Measurements from ENCODE around the gene HTRA1.

The HTRA1 gene

DNA sequence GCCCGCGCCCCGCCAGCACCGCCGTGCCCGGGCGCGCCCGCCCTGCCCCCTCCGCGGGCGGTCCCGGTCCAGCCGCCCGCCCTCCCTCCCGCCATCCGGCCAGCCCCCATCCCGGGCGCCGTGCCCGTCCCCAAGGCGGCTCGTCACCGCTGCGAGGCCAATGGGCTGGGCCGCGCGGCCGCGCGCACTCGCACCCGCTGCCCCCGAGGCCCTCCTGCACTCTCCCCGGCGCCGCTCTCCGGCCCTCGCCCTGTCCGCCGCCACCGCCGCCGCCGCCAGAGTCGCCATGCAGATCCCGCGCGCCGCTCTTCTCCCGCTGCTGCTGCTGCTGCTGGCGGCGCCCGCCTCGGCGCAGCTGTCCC lies at the start of gene HTRA1:
HTRA1 (plus strand) TSS at position 187 of the 362 bp plus-strand sequence; CDS start at position 287, 100 bp downstream.
- no peak for DNase-seq (ENCODE audit: low read depth)

- DNase-seq (ENCODE audit: low read depth): no peak
Observed at GRCh38 chr10:122413327-122413726, 48.0 kb upstream of the HTRA1 start.

GRCh38 chr10:122417667-122418066 lies 43.7 kb upstream of the HTRA1 start:
- DNase-seq (ENCODE audit: low read depth): no peak

DNA sequence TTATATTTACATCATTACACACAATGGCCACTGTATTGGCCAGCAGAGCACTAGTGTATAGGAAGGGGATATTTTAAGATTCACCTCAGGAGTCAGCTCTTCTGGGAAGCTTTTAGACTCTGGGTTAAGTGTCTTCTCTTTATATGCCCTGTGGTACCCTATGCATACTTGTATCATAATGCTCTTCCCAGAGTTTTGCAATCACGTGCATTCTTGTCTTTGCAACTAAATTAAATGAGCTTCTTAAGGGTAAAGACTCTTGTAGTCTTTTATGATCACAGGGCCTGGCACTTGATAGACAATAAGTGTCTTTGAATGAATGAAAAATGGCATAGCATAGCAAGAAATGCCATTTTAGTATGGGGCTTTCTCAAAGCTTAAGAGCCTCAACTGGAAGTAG lies 42.3 kb upstream of the HTRA1 start:
- DNase-seq (ENCODE audit: low read depth): no peak

GRCh38 chr10:122419876-122420623 lies 41.3 kb upstream of the HTRA1 start:
- no peak for DNase-seq (ENCODE audit: low read depth)

DNA sequence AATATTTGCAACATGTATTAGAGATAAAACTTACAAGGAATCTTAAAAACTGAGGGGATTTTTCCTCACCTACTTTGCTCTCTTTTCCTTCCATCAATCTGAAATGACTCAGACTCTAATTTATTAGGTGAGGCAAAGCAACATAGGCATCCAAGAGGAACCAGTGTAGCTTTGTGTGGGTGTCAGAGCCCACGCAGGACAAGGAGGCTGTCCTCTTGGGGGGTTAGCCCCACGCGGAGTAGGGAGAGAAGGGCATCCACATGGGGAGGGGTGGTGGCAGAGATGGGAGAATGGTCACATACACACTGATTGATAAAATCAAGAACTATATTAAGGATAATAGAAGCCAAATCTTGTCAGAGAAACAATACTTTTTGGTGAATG lies 40.7 kb upstream of the HTRA1 start:
- no peak for DNase-seq (ENCODE audit: low read depth)

GRCh38 chr10:122421054-122421625 lies 40.2 kb upstream of the HTRA1 start:
- no peak for DNase-seq (ENCODE audit: low read depth)

DNA sequence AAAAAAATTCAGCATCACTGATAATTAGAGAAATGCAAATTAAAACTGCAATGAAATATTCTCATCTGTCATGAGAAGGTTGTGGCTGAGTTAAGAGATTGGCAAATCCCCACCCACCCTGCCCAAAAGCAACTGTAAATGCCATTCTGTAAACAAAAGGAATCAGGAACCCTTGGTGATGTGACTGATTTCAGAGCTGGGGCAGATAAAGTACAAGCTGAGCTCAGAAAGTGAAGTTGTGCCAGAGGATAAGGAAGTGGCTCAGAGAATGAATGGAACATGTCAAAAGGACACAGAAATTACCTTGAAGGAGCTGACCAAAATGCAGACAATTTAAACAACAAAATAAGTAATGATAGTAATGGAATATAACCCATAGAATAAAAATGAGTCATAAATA lies 39.6 kb upstream of the HTRA1 start:
- DNase-seq (ENCODE audit: low read depth): no peak

GRCh38 chr10:122422266-122422989 lies 38.9 kb upstream of the HTRA1 start:
- no peak for DNase-seq (ENCODE audit: low read depth)

DNA sequence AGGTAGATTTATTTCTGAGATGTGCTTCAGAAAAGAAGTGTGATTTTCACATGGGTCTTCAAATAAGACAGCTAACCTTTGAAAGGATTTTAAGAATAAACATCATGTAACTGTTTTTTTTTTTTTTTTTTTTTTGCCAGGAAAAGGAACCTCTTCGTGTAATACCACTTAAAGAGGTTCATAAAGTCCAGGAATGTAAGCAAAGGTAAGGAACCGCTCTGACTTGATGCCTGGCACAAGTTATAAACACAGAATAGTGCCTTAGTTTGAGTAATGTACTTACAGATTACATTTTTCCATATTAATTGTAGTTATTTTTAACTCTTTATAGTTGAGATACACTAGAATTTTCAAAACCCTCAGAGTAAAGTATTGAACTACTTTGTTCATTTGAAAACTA lies 37.3 kb upstream of the HTRA1 start:
- DNase-seq (ENCODE audit: low read depth): no peak

DNA sequence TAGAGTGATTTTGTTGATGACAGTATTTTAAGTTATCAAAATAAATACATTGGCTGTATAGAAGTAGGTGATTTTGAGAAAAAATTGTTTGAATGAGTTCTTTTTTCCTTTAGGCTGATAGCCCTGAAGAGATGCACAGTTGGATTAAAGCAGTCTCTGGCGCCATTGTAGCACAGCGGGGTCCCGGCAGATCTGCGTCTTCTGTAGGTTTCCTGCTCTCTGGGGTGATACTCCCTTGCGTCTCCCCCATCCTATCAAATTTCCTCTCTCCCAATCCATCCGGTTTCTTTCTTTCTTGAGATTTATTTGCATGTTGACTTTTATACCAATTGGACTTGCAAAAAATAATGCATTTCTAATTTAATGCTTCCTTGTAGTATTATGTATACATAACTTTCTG lies 34.5 kb upstream of the HTRA1 start:
- no peak for DNase-seq (ENCODE audit: low read depth)

DNA sequence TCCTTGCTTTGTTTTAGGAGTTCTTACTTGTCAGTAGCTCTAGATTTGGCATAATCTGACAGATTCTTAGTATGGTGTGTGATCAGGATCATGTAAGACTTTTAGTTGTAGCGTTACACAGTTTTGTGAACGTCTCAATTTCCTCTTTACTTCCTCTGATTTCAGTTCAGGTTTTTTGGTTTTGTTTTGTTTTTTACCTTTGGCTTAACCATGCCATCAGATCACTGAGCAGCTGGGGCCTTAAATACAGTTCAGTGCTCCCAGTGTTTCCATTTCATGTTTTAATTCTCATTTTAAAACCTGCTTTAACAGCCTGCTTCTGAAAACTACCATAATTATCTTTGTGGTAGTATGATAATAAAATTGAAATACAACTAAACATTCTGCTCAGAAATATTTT lies 34.1 kb upstream of the HTRA1 start:
- DNase-seq (ENCODE audit: low read depth): no peak

- no peak for DNase-seq (ENCODE audit: low read depth)
Observed at GRCh38 chr10:122435212-122435827, 26.0 kb upstream of the HTRA1 start.

- no peak for DNase-seq (ENCODE audit: low read depth)
Observed at GRCh38 chr10:122441961-122442360, 19.4 kb upstream of the HTRA1 start.

GRCh38 chr10:122445469-122445868 lies 15.9 kb upstream of the HTRA1 start:
- no peak for DNase-seq (ENCODE audit: low read depth)

GRCh38 chr10:122445904-122446303 lies 15.4 kb upstream of the HTRA1 start:
- no peak for DNase-seq (ENCODE audit: low read depth)

DNA sequence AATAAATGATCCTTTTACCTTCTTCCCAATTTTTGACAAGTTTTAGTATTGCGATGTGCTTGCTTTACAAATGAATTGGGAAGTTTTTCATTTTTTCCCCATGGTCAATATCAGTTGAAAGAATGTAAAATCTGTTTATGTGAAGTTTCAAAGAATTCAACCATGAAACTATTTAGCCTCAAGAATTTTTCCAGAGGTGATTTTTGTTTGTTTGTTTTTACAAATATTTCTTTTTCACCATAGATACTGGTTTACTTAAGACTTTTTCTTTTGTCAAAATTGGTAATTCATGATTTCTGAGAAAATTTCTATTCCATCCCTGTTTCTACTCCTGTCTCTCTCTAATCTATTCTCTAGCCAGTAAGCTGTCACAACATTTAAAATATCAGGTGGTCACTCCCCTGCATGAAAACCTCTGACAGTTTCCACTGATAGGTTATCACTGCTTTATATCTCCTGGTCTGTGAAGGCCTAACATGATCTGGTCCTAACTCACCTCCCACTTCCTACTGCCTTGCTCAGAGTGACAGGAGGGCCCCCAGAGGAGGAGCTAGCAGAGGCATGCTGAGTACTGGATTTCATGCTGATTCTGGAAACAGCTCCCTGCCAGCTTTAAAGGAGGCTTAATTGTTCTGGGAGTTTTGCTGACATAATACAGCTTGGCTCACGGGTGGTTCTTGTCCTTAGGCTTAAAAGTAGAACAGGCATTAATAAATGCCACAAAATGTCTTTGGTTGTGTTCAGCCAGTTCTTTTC lies 14.5 kb upstream of the HTRA1 start:
- no peak for DNase-seq (ENCODE audit: low read depth)

DNA sequence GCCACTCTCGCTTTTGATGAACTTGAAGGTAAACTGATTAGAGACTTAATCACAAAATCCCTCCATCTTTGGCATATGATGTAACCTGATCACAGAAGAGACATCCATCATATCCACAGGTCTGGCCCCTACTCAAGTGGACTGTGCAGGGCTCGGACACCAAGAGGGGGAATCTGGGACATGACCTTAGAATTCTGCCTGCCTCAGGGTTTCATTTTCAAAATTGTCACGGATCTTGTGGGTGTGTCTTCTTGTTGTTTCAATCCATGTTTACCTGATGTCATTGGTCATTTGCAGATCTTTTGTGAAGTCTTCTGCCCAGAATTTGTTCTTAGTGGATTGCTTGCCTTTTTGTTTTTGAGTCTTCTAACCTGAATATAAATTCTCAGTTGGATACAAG lies 12.8 kb upstream of the HTRA1 start:
- no peak for DNase-seq (ENCODE audit: low read depth)

DNA sequence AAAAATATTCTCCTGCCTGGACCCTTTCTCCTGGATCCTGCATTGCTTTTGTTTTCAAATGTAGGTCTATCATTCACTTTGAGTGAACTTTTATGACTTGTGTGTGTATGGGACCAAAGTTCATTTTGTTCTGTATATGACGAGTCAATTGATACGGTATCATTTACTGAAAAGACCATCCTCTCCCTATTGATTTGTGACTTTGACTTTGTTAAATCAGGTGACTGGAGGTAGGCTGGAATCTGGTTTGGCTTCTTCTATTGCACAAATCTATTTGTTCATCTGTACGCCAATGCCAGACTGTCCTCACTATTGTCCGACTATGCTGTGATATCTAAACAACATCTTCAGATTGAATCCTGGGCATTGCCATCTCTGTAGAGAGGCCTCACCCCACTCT lies 12.2 kb upstream of the HTRA1 start:
- no peak for DNase-seq (ENCODE audit: low read depth)

DNA sequence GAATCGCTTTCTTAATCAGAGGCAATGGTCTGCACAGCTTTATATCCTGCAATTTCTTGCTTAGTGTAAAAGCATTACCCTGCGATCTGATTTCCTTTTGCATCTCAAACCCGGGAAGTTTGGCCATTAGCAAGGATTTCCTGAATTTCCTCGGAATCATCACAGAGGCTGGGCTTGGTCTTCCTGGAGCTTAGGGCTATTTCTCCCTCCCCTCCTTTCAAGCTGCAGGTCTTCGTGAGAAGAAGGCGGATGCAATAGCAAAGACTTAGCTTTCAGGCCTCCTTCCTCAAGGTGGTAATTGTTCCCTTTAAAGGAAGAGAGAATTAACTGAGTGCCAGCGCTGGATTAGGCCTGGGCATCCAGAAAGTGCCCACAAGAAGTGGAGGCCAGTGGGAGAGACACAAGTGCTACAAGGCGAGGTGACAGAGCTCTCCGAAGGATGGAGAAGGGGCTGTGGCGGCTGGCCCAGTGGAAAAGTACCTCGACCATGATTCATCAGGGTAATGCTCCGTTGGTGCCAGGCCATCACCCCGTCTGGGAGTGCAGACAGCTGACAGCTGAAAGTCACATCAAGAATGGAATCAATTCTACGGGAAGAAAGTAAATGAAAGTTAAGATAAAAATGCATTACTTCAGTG lies 10.9 kb upstream of the HTRA1 start:
- no peak for DNase-seq (ENCODE audit: low read depth)

DNA sequence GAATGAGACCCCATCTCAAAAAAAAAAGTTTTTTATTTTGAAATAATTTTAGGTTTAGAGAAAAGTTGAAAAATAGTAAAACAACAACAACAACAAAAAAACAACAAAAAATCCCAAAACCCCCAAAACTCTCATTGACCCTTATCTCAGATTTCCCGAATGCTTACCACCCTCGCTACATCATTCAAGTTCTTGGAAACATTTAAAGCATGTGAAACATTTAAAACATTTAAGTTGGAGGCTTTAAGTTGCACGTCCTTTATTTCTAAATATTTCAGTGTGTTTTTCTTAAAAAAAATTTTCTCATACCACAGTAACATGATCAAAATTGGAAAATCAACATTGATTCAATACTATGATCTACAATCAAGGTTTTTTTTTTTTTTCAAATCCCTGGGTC lies 7.3 kb upstream of the HTRA1 start:
- no peak for DNase-seq (ENCODE audit: low read depth)

GRCh38 chr10:122454603-122455080 lies 6.7 kb upstream of the HTRA1 start, which contains the start of gene ARMS2:
Gene ARMS2, plus strand, starts transcription at chr10:122454653. Its CDS starts 75 bp downstream, at chr10:122454728.
- no peak for DNase-seq (ENCODE audit: low read depth)
